ENCODE measurements around the gene KCNAB3.
A peak's percentile ranks its signal among the peaks of the same experiment; 100 is the strongest.

The KCNAB3 gene

GRCh38 chr17:7897090-7897489 is 32.6 kb downstream of the KCNAB3 start:
- DNase-seq = no peak

GRCh38 chr17:7894866-7895265 is 34.8 kb downstream of the KCNAB3 start:
- DNase-seq = no peak

GRCh38 chr17:7894226-7894625 is 35.4 kb downstream of the KCNAB3 start:
- DNase-seq = no peak

GRCh38 chr17:7893187-7893880 is 36.3 kb downstream of the KCNAB3 start:
- no peak for DNase-seq

GRCh38 chr17:7889166-7889955 is 40.3 kb downstream of the KCNAB3 start:
- peak; percentile 94 to 96 (median 95) for DNase-seq

GRCh38 chr17:7888184-7888920 is 41.3 kb downstream of the KCNAB3 start, which contains the start of gene CHD3:
Gene CHD3, plus strand, starts transcription at chr17:7888789. Its CDS starts 212 bp downstream, at chr17:7889001.
- no peak for DNase-seq

- peak; percentile 79 to 92 (median 84) for DNase-seq
These were observed 42.0 kb downstream of the KCNAB3 start for GRCh38 chr17:7887482-7888183.

- no peak for DNase-seq
These were observed 42.6 kb downstream of the KCNAB3 start for GRCh38 chr17:7887038-7887481.

- DNase-seq = no peak
These were observed 43.2 kb downstream of the KCNAB3 start for GRCh38 chr17:7886227-7887037.

GRCh38 chr17:7885367-7886226 is 44.1 kb downstream of the KCNAB3 start:
- peak in 2 of 3 donors; percentile 34 to 66 for DNase-seq

GRCh38 chr17:7884581-7885366 is 44.9 kb downstream of the KCNAB3 start:
- DNase-seq = no peak

GRCh38 chr17:7883781-7884386 is 45.8 kb downstream of the KCNAB3 start:
- no peak for DNase-seq

- DNase-seq = no peak
These were observed 47.0 kb downstream of the KCNAB3 start for GRCh38 chr17:7882629-7883028.

- DNase-seq = no peak
These were observed 47.6 kb downstream of the KCNAB3 start for GRCh38 chr17:7882068-7882467.

GRCh38 chr17:7881276-7882054 is 48.2 kb downstream of the KCNAB3 start:
- DNase-seq = no peak

- no peak for DNase-seq
These were observed 49.4 kb downstream of the KCNAB3 start for GRCh38 chr17:7880076-7880868.

- DNase-seq = no peak
These were observed 51.4 kb downstream of the KCNAB3 start for GRCh38 chr17:7878234-7878633.

All from suppressor macrophage treated with lipopolysaccharide for 1 hour (primary cell).